Measurements from ENCODE around the gene ADGRD2.

ADGRD2 gene

DNA sequence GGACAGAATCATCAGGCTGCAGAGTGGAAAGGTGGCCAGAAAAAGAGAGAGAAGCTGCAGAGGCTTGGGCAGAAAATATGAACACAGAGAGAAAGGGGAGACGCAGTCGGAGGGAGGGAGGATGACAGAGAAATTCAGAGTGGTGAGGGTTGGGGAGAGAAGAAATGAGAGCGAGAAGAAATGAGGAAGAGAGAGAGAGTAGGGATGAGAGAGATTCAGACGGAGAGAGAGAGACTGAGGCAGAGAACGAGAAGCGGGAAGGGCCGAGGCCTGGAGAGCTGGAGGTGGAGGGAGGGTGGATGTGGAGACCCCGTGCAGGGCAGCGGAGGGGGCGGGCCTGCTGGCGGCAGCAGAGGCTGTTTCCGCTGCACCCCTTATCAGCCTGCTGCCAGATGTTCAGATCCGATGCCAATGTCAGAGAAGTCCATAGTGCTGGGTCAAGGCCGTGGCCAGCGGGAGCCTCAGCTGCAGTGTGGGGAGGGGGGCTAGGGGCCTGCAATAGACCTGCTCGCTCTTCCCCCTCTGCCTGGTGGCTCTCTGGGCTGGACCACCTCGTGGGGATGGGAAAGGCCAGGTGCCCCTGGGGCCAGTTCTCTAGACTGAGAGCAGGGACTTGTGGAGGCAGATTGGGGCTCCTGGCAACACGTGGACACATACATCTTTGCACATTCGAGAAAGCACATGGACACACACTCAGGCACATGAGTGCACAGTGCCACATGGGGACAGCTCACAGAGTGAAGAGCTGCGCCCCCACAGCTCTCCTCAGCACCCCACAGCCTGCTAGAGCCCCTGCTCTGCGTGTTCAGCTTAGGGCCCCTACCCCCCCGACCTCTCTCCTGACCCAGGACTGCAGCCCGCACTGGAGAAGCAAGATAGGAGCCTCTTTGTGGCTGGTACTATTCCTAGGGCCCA, 61.9 kb downstream of the ADGRD2 start:
- DNase-seq: no peak

DNA sequence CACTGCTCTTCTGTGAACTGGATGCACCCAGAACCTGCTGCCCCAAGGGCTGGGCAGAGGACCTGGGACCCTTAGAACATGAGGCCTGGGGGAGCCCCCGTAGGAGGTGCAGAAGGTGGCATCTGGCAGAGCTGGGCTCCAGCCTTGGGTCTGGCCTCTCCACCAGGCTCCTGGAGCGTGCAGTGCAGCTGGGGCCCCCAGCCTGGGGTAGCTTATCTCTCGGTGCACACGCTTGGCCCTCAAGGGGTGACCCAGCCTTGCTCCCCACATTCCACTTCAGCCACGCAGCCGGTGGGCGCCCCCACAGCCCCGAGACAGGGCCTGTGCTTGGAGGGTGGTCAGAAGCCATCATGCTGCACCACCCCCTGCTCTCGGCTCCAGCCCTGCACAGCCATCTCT, 62.6 kb downstream of the ADGRD2 start:
- no peak for DNase-seq

DNA sequence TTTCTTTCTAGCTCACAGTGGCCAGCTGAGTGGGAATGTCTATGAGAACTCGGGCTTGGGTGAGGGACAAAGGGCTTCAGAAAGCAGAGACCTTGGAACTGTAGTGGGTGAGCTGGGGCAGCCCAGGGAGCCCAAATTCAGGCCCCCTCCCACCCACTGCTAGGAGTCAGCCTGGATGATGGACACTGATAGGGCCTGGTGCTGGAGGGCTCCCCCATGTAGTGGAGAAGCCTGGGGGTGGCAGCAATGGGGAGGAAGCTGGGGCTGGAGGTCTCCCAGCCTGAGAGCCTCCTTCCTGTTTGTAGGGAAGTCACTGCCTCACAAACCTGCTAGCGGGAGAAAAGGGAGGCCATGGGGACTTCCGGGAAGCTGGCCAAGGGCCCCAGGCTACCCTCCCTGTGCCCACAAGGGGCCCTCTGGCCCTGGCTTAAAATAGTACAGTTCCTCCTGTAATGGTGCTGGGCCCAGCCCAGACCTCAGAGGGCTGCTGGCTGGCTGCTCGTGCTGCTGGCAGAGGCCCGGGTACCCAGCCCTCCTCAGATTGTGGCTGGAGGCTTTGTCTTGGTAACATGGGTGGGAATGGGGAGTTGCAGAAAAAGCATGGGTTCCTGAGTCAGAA, 63.2 kb downstream of the ADGRD2 start:
- DNase-seq: no peak

DNA sequence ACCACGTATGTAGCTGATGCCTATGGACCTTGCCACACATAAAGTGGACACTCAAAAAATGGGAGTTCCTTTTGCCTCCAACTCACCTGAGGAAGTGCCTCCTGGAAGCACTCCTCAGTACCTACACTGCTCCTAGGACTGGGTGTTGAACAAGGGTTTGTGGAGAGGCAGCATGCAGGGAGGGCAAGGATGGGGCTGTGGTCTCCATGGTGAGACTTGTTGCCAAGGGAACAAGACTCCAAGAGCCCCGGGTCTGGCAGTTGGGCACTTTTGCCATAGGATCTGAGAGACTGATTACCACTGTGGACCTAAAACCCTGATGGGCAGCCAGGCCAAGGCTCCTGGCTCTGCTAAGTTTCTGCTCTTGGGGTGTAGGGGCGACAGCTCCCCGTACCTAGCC, 63.9 kb downstream of the ADGRD2 start:
- DNase-seq: no peak

DNA sequence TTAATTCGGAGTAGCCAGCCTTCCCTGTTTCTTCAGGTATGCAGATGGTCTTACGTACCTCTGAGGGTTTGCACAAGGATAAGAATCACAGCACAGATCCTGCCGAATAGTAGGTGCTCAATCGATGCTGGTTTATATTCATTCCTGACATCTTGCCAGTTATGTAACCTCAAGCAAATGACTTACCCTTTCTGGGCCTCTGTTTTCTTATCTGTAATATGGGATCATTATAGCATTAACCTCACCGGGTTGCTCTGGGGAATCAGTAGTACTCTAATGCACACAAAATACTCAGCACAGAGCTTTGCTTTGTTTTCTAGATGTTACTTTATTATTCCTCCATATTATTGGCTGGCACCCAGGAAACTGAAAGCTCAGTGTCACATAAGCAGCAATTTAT, 64.6 kb downstream of the ADGRD2 start:
- DNase-seq: no peak

DNA sequence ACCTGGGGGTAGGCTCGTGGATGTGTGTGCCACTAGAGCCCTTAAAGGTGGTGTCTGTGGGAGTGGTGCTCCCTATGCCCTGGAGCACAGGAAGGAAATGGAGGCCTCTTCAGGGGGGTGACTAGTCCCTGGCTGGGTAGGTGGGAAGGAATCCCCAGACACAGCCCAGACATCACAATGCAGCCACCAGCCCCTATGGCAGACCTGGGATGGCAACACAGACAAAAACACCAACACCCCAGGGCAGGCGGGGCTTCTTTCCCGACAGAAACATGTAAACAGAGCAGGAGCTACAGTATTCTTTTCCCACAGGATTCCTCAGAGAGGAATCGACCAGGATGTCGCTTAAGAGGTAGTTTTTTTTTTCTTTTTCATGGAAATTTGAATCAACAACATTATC, 67.3 kb downstream of the ADGRD2 start:
- DNase-seq: no peak

DNA sequence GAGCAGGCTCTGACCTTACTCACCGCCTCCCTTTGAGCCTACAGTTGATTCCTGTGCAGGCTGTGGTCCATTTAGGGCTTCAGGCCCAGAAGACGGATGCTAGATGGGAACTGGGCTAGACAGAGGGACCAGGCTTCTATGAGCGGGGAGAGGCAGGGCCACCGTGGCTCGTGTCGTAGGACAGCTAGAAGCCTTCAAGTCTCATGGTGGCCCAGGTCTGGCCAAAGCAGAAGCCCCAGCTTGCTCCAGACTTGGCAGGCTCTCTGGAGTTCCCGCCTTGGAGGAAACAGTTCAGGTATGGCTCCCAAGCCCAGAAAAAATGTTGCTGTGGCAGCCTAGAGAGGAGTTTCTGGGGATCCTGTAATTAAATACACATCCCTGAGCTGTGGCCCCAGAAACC, 67.9 kb downstream of the ADGRD2 start:
- DNase-seq: no peak

DNA sequence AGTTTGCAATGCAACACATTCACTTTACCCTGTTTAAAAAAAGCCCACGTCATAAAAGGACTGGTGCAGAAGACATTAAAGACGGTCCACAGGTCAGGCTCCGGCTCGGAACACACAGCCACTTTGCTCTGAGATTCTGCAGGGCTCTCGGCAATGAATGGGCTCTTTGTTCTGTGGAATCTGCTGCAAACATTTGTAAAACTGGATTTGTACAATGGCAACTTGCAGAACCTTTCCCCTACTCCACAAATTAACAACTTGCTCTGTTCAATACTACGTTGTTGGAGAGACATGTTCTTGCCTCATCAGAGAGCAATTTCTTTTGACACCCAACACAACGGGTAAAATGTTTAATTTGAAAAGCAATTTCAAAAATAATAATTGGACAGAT, 70.0 kb downstream of the ADGRD2 start:
- DNase-seq: no peak

DNA sequence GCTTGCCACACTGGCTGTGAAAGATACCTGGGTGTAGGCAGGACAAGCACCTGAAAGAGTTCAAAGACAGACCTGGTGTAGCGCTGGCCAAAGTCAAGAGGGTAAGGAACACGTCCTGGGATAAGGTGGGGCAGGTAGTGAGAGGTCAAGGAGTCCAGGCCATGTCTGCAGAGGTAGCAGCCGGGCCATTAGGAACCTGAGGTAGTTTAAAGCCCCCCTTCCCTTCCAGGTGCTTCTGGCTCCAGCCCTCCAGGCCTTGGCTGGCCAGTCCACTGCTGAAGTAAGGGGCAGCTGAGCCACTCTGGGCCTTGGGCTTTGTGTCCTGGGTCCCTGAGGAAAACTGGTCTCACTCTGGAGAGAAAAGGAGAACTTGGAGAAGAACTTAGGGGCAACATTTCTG, 70.9 kb downstream of the ADGRD2 start:
- no peak for DNase-seq

DNA sequence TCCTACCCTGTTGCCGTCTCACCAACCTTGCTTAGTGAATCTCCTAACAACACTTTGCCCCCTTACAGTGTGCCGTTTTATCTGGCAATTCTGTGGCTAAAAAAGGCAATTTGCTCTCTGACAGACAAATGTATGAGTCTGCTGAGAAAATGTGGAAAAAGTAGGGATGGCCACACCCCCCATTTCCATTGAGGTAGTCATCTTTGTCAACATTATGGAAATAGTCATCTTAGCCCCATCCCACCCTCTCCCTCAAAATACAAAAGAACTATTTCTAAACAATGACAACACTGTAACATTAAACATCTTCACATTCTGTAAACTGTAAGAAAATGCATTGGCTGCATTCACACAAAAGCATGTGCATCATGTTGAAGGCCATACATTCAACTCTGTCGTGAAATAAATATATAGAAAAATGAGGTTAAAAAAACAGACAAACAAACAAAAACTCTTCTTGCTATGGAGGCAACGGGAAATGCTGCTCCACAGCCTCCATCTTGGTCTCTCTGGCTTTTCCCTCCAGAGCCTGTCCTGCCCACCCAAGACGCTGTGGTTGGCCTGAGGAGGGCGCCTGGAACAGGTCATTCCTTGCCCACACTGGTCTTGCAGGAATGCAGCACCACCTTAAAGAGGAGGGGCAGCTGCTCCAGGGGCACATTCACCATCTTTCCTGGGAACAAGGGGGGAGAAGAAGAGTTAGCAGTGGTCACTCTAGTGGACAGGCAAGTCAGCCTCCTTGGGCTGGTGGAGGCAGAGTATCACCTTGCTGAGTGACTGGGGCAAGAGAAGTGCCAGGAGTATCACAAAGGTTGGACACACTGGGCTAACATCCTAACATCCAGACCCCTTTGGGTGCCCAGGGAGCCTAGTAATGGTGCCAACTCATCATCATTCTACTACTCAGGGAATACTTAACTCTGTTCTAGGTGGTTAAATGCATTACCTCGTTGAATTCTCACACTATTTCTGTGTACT, 72.2 kb downstream of the ADGRD2 start:
- no peak for DNase-seq

DNA sequence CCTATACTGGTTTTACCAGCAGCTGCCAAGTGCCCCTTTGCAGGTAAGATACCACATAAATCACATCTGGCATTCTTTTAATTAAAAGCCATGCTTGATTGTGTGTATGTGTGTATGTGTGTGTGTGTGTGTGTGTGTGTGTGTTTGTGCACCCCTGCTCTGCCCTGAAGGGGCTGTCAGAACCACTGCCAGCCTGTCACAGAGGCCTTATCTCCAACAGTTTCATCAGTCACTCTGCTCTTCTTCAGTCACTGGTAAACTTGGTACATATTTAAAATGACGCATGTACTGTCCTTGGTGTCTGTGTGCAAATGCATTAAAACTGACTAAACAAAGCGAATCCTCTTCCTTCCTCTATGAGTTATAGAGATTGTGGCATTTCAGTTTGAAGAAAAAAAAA, 75.9 kb downstream of the ADGRD2 start:
- no peak for DNase-seq

DNA sequence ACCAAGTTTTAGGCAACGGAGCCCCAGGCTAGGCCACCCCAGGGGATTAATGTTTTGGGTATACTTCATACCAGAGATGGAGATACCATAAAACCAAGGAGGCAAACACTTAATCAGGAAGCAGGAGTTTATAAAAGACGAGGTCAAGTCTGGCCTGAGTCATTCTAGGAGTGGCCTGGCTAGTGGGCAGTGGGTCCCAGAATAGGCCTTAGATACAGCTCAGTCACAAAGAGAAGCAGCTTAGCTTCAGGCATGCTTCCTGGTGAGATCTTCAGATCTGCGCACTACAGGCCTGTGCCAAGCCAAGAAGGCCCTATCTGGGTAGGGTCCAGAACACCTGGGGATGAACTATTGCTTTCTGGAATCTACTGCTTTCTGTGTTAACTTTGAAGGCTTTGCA, 77.5 kb downstream of the ADGRD2 start:
- no peak for DNase-seq
